ENCODE measurements around the gene MZB1. TPM values are rescaled to one million over a fixed set of nuclear protein-coding genes. Genes with fewer than 3 reads are reported as not detected.

MZB1 gene
- total and polyA plus RNA-seq, 2 experiments from 2014 or later: 0.30 TPM; not detected in 1

GRCh38 chr5:139395844-139396640, 6.3 kb upstream of the MZB1 start:
- WGBS (ENCODE audit: low lambda C conversion rate, missing lambda C conversion rate): 81% methylated on average over 8 of the region's 8 CpGs
- Histone ChIP-seq H3K9me2 (replicated peaks; ENCODE audit: insufficient read depth) (no peaks in the 10 kb centered on the region), H3K79me2 (no peaks in the 10 kb centered on the region), H2AFZ (no peak overlapping the region), H3K4me1 (ENCODE audit: insufficient read depth) (peaks cover 8% of the 10 kb centered on the region), H3K4me2 (no peak overlapping the region), H3K27ac (no peak overlapping the region), H3K36me3 (replicated peaks; ENCODE audit: insufficient read depth, low read depth) (no peaks in the 10 kb centered on the region), H3K4me3 (no peak overlapping the region), H4K20me1 (ENCODE audit: insufficient read depth, poor library complexity, severe bottlenecking) (no peaks in the 10 kb centered on the region), H3K9me3 (ENCODE audit: low read depth) (no peaks in the 10 kb centered on the region), H3K27me3 (peaks cover 26% of the 10 kb centered on the region)
- TF ChIP-seq EZH2phosphoT487 (IDR thresholded peaks at IDR 0.05; ENCODE audit: low read depth, severe bottlenecking, unreplicated experiment): no peak
- TF ChIP-seq CTCF (IDR thresholded peaks at IDR 0.05; ENCODE audit: poor library complexity): no peak
- TF ChIP-seq EZH2 (IDR thresholded peaks at IDR 0.05; ENCODE audit: borderline replicate concordance): no peak
- no peak for DNase-seq (ENCODE audit: low spot score)

GRCh38 chr5:139394654-139395566, 5.2 kb upstream of the MZB1 start, which contains the start of gene PROB1:
Gene PROB1, minus strand, starts transcription at chr5:139395104. Its CDS starts 23 bp downstream, at chr5:139395081.
- WGBS (ENCODE audit: low lambda C conversion rate, missing lambda C conversion rate): 26% methylated on average over 58 of the region's 76 CpGs
- Histone ChIP-seq H3K4me3 (peak within 1 kb of the TSS; percentile 48), H3K79me2 (no peaks in the 10 kb centered on the region), H3K4me2 (peak within 1 kb of the TSS; percentile 91), H3K9me2 (replicated peaks; ENCODE audit: insufficient read depth) (no peaks in the 10 kb centered on the region), H3K4me1 (ENCODE audit: insufficient read depth) (peaks cover 8% of the 10 kb centered on the region), H3K27me3 (peaks cover 26% of the 10 kb centered on the region), H3K9me3 (ENCODE audit: low read depth) (no peaks in the 10 kb centered on the region), H4K20me1 (ENCODE audit: insufficient read depth, poor library complexity, severe bottlenecking) (no peaks in the 10 kb centered on the region), H3K27ac (no peak within 1 kb of the TSS), H2AFZ (peak within 1 kb of the TSS; percentile 82), H3K36me3 (replicated peaks; ENCODE audit: insufficient read depth, low read depth) (no peaks in the 10 kb centered on the region)
- TF ChIP-seq EZH2phosphoT487 (IDR thresholded peaks at IDR 0.05; ENCODE audit: low read depth, severe bottlenecking, unreplicated experiment): peak; percentile 62
- peak; percentile 28 for TF ChIP-seq EZH2 (IDR thresholded peaks at IDR 0.05; ENCODE audit: borderline replicate concordance)
- no peak for TF ChIP-seq CTCF (IDR thresholded peaks at IDR 0.05; ENCODE audit: poor library complexity)
- no peak for DNase-seq (ENCODE audit: low spot score)

GRCh38 chr5:139394123-139394653, 4.5 kb upstream of the MZB1 start:
- no peaks in the 10 kb centered on the region for H3K9me3 ChIP-seq (ENCODE audit: low read depth)
- no peaks in the 10 kb centered on the region for H4K20me1 ChIP-seq (ENCODE audit: insufficient read depth, poor library complexity, severe bottlenecking)
- H2AFZ ChIP-seq: peak overlapping the region; percentile 82
- peak; percentile 77 for DNase-seq (ENCODE audit: low spot score)
- under 1% methylated on average over 37 of the region's 62 CpGs for WGBS (ENCODE audit: low lambda C conversion rate, missing lambda C conversion rate)
- H3K27me3 ChIP-seq: peaks cover 26% of the 10 kb centered on the region
- H3K36me3 ChIP-seq (replicated peaks; ENCODE audit: insufficient read depth, low read depth): no peaks in the 10 kb centered on the region
- peaks cover 8% of the 10 kb centered on the region for H3K4me1 ChIP-seq (ENCODE audit: insufficient read depth)
- H3K4me3 ChIP-seq: peak overlapping the region; percentile 48
- peak overlapping the region; percentile 91 for H3K4me2 ChIP-seq
- no peaks in the 10 kb centered on the region for H3K79me2 ChIP-seq
- no peak overlapping the region for H3K27ac ChIP-seq
- no peaks in the 10 kb centered on the region for H3K9me2 ChIP-seq (replicated peaks; ENCODE audit: insufficient read depth)
- TF ChIP-seq EZH2 (IDR thresholded peaks at IDR 0.05; ENCODE audit: borderline replicate concordance) (peak; percentile 80), CTCF (IDR thresholded peaks at IDR 0.05; ENCODE audit: poor library complexity) (peak; percentile 46), EZH2phosphoT487 (IDR thresholded peaks at IDR 0.05; ENCODE audit: low read depth, severe bottlenecking, unreplicated experiment) (no peak)
